Measurements from ENCODE around the gene TMUB1.
"Not testable (repeated sequence)": the region's sequence is repeated elsewhere in the genome, so short reads cannot be mapped to it uniquely, and the experiment has no call there.

The TMUB1 gene

GRCh38 chr7:151043959-151044358 lies 39.3 kb downstream of the TMUB1 start:
- Histone ChIP-seq H3K4me1 (ENCODE audit: control insufficient read depth, insufficient read depth, low read length) (peaks cover 11% of the 10 kb centered on the region; the same call in 1 of the 2 replicates), H3K36me3 (ENCODE audit: control insufficient read depth, insufficient read depth, low read length) (peaks cover 26% of the 10 kb centered on the region), H3K27ac (ENCODE audit: low read depth, low read length) (no peak overlapping the region), H3K4me3 (ENCODE audit: low read depth, low read length) (no peak overlapping the region), H3K27me3 (ENCODE audit: control insufficient read depth, insufficient read depth, low read length) (no peaks in the 10 kb centered on the region; the same call in 1 of the 2 replicates), H3K9me3 (ENCODE audit: control insufficient read depth, insufficient read depth, low read depth, low read length) (no peaks in the 10 kb centered on the region), H3K9ac (ENCODE audit: low read length) (no peak overlapping the region)

GRCh38 chr7:151043449-151043848 lies 39.8 kb downstream of the TMUB1 start:
- Histone ChIP-seq H3K4me1 (ENCODE audit: control insufficient read depth, insufficient read depth, low read length) (peaks cover 16% of the 10 kb centered on the region; the same call in 1 of the 2 replicates), H3K36me3 (ENCODE audit: control insufficient read depth, insufficient read depth, low read length) (peaks cover 26% of the 10 kb centered on the region)
- H3K4me3 ChIP-seq (ENCODE audit: low read depth, low read length); H3K9me3 ChIP-seq (ENCODE audit: control insufficient read depth, insufficient read depth, low read depth, low read length); H3K27ac ChIP-seq (ENCODE audit: low read depth, low read length); H3K27me3 ChIP-seq (ENCODE audit: control insufficient read depth, insufficient read depth, low read length); H3K9ac ChIP-seq (ENCODE audit: low read length): not testable (repeated sequence)

- Histone ChIP-seq H3K27me3 (ENCODE audit: control insufficient read depth, insufficient read depth, low read length) (no peaks in the 10 kb centered on the region), H3K9ac (ENCODE audit: low read length) (no peak overlapping the region), H3K4me1 (ENCODE audit: control insufficient read depth, insufficient read depth, low read length) (peaks cover 16% of the 10 kb centered on the region; the same call in 1 of the 2 replicates), H3K9me3 (ENCODE audit: control insufficient read depth, insufficient read depth, low read depth, low read length) (no peaks in the 10 kb centered on the region), H3K27ac (ENCODE audit: low read depth, low read length) (no peak overlapping the region), H3K36me3 (ENCODE audit: control insufficient read depth, insufficient read depth, low read length) (peaks cover 35% of the 10 kb centered on the region), H3K4me3 (ENCODE audit: low read depth, low read length) (no peak overlapping the region)
These were observed 42.5 kb downstream of the TMUB1 start for GRCh38 chr7:151040616-151041375.

- Histone ChIP-seq H3K27ac (ENCODE audit: low read depth, low read length) (no peak overlapping the region), H3K36me3 (ENCODE audit: control insufficient read depth, insufficient read depth, low read length) (peaks cover 39% of the 10 kb centered on the region), H3K27me3 (ENCODE audit: control insufficient read depth, insufficient read depth, low read length) (no peaks in the 10 kb centered on the region), H3K9me3 (ENCODE audit: control insufficient read depth, insufficient read depth, low read depth, low read length) (no peaks in the 10 kb centered on the region), H3K4me3 (ENCODE audit: low read depth, low read length) (no peak overlapping the region), H3K9ac (ENCODE audit: low read length) (peak overlapping the region; percentile 13), H3K4me1 (ENCODE audit: control insufficient read depth, insufficient read depth, low read length) (peaks cover 16% of the 10 kb centered on the region; the same call in 1 of the 2 replicates)
These were observed 43.3 kb downstream of the TMUB1 start for GRCh38 chr7:151039850-151040548.

GRCh38 chr7:151038951-151039849 lies 44.1 kb downstream of the TMUB1 start:
- Histone ChIP-seq H3K9me3 (ENCODE audit: control insufficient read depth, insufficient read depth, low read depth, low read length) (no peaks in the 10 kb centered on the region), H3K4me3 (ENCODE audit: low read depth, low read length) (no peak overlapping the region), H3K27me3 (ENCODE audit: control insufficient read depth, insufficient read depth, low read length) (no peaks in the 10 kb centered on the region), H3K4me1 (ENCODE audit: control insufficient read depth, insufficient read depth, low read length) (peaks cover 16% of the 10 kb centered on the region; the same call in 1 of the 2 replicates), H3K36me3 (ENCODE audit: control insufficient read depth, insufficient read depth, low read length) (peaks cover 40% of the 10 kb centered on the region), H3K27ac (ENCODE audit: low read depth, low read length) (peak overlapping the region; percentile 51; the same call in 1 of the 2 replicates), H3K9ac (ENCODE audit: low read length) (peak overlapping the region; percentile 34)

- peaks cover 33% of the 10 kb centered on the region for H3K36me3 ChIP-seq (ENCODE audit: control insufficient read depth, insufficient read depth, low read length)
- no peaks in the 10 kb centered on the region for H3K27me3 ChIP-seq (ENCODE audit: control insufficient read depth, insufficient read depth, low read length)
- no peak overlapping the region for H3K9ac ChIP-seq (ENCODE audit: low read length)
- H3K27ac ChIP-seq (ENCODE audit: low read depth, low read length): no peak overlapping the region
- H3K9me3 ChIP-seq (ENCODE audit: control insufficient read depth, insufficient read depth, low read depth, low read length): no peaks in the 10 kb centered on the region
- H3K4me1 ChIP-seq (ENCODE audit: control insufficient read depth, insufficient read depth, low read length): peaks cover 18% of the 10 kb centered on the region; the same call in 1 of the 2 replicates
- no peak overlapping the region for H3K4me3 ChIP-seq (ENCODE audit: low read depth, low read length)
These were observed 47.4 kb downstream of the TMUB1 start for GRCh38 chr7:151035902-151036301.

GRCh38 chr7:151035026-151035717 lies 48.1 kb downstream of the TMUB1 start:
- H3K9ac ChIP-seq (ENCODE audit: low read length): no peak overlapping the region
- peaks cover 33% of the 10 kb centered on the region for H3K36me3 ChIP-seq (ENCODE audit: control insufficient read depth, insufficient read depth, low read length)
- H3K4me3 ChIP-seq (ENCODE audit: low read depth, low read length): no peak overlapping the region
- H3K27me3 ChIP-seq (ENCODE audit: control insufficient read depth, insufficient read depth, low read length): no peaks in the 10 kb centered on the region
- H3K27ac ChIP-seq (ENCODE audit: low read depth, low read length): no peak overlapping the region
- no peaks in the 10 kb centered on the region for H3K9me3 ChIP-seq (ENCODE audit: control insufficient read depth, insufficient read depth, low read depth, low read length)
- H3K4me1 ChIP-seq (ENCODE audit: control insufficient read depth, insufficient read depth, low read length): peaks cover 18% of the 10 kb centered on the region; the same call in 1 of the 2 replicates

GRCh38 chr7:151034312-151035025 lies 48.8 kb downstream of the TMUB1 start:
- H3K9ac ChIP-seq (ENCODE audit: low read length): no peak overlapping the region
- peaks cover 33% of the 10 kb centered on the region for H3K36me3 ChIP-seq (ENCODE audit: control insufficient read depth, insufficient read depth, low read length)

GRCh38 chr7:151033864-151034249 lies 49.4 kb downstream of the TMUB1 start:
- no peak overlapping the region for H3K9ac ChIP-seq (ENCODE audit: low read length)
- H3K27me3 ChIP-seq (ENCODE audit: control insufficient read depth, insufficient read depth, low read length): no peaks in the 10 kb centered on the region
- no peak overlapping the region for H3K27ac ChIP-seq (ENCODE audit: low read depth, low read length)
- no peak overlapping the region for H3K4me3 ChIP-seq (ENCODE audit: low read depth, low read length)
- H3K9me3 ChIP-seq (ENCODE audit: control insufficient read depth, insufficient read depth, low read depth, low read length): no peaks in the 10 kb centered on the region
- peaks cover 33% of the 10 kb centered on the region for H3K36me3 ChIP-seq (ENCODE audit: control insufficient read depth, insufficient read depth, low read length)
- peaks cover 6% of the 10 kb centered on the region; the same call in 1 of the 2 replicates for H3K4me1 ChIP-seq (ENCODE audit: control insufficient read depth, insufficient read depth, low read length)

More at GRCh38 chr7:151034312-151035025, 48.8 kb downstream of the TMUB1 start:
- H3K9me3 ChIP-seq (ENCODE audit: control insufficient read depth, insufficient read depth, low read depth, low read length): no peaks in the 10 kb centered on the region
- H3K4me1 ChIP-seq (ENCODE audit: control insufficient read depth, insufficient read depth, low read length): peaks cover 12% of the 10 kb centered on the region; the same call in 1 of the 2 replicates
- no peaks in the 10 kb centered on the region for H3K27me3 ChIP-seq (ENCODE audit: control insufficient read depth, insufficient read depth, low read length)
- no peak overlapping the region for H3K27ac ChIP-seq (ENCODE audit: low read depth, low read length)
- H3K4me3 ChIP-seq (ENCODE audit: low read depth, low read length): no peak overlapping the region

Data from HUES6 (cell line).